GM21529 (cell line): Measurements from ENCODE around the gene EFCAB8.

Experiments used
- ATAC-seq: cut with Tn5 transposase; IDR thresholded peaks from one replicate; pipeline ENCODE4 v1.9.1; 2021; ENCODE audit not compliant: unreplicated experiment

EFCAB8 gene

GRCh38 chr20:32983459-32984112 lies 124.9 kb downstream of the EFCAB8 start:
- ATAC-seq: no peak

GRCh38 chr20:32984196-32984595 lies 125.5 kb downstream of the EFCAB8 start:
- no peak for ATAC-seq

GRCh38 chr20:32984631-32985354 lies 126.1 kb downstream of the EFCAB8 start:
- ATAC-seq: no peak

- ATAC-seq: no peak
These were observed 126.9 kb downstream of the EFCAB8 start for GRCh38 chr20:32985596-32985995.

- no peak for ATAC-seq
These were observed 127.7 kb downstream of the EFCAB8 start for GRCh38 chr20:32986331-32986966.

- no peak for ATAC-seq
These were observed 128.5 kb downstream of the EFCAB8 start for GRCh38 chr20:32987044-32987825.

- ATAC-seq: no peak
These were observed 129.3 kb downstream of the EFCAB8 start for GRCh38 chr20:32988008-32988407.

- ATAC-seq: no peak
These were observed 131.0 kb downstream of the EFCAB8 start for GRCh38 chr20:32989507-32990283.

GRCh38 chr20:32990426-32990825 lies 131.7 kb downstream of the EFCAB8 start:
- no peak for ATAC-seq

GRCh38 chr20:32991383-32991782 lies 132.7 kb downstream of the EFCAB8 start:
- ATAC-seq: no peak

GRCh38 chr20:32991792-32992641 lies 133.3 kb downstream of the EFCAB8 start:
- ATAC-seq: no peak

- no peak for ATAC-seq
These were observed 134.8 kb downstream of the EFCAB8 start for GRCh38 chr20:32993496-32994050.

- no peak for ATAC-seq
These were observed 137.1 kb downstream of the EFCAB8 start for GRCh38 chr20:32995802-32996201.

- no peak for ATAC-seq
These were observed 138.7 kb downstream of the EFCAB8 start for GRCh38 chr20:32997431-32997830.

- ATAC-seq: no peak
These were observed 141.0 kb downstream of the EFCAB8 start for GRCh38 chr20:32999603-33000250.

GRCh38 chr20:33000802-33001466 lies 142.2 kb downstream of the EFCAB8 start:
- ATAC-seq: no peak

- no peak for ATAC-seq
These were observed 143.5 kb downstream of the EFCAB8 start for GRCh38 chr20:33002087-33002808.
